Stimulated activated CD4-positive, alpha-beta T cell treated with anti-CD3 and anti-CD28 coated beads, Interleukin-1b, Interleukin-23, amount 100 ng/mL, for 24 hours (primary cell): ENCODE results near the gene MROH9.

Experiments
- DNase-seq, 4 experiments: peaks; one replicate each; pipeline ENCODE4 v3.0.0-alpha.2; 2020; ENCODE audit warnings: low read depth in 4 of 4, low spot score in 1 of 4

MROH9 gene

GRCh38 chr1:170967042-170967910 is 31.9 kb downstream of the MROH9 start:
- no peak for DNase-seq

GRCh38 chr1:170970256-170970655 is 34.9 kb downstream of the MROH9 start:
- DNase-seq: no peak

GRCh38 chr1:170978371-170978910 is 43.1 kb downstream of the MROH9 start:
- no peak for DNase-seq

- DNase-seq: no peak
Observed at GRCh38 chr1:170985406-170985805, 50.1 kb downstream of the MROH9 start.

GRCh38 chr1:170986901-170987300 is 51.6 kb downstream of the MROH9 start:
- DNase-seq: no peak

GRCh38 chr1:170987424-170987823 is 52.1 kb downstream of the MROH9 start:
- DNase-seq: no peak

- no peak for DNase-seq
Observed at GRCh38 chr1:170993151-170993550, 57.8 kb downstream of the MROH9 start.

- no peak for DNase-seq
Observed at GRCh38 chr1:170993717-170994116, 58.4 kb downstream of the MROH9 start.

GRCh38 chr1:171014880-171015279 is 79.5 kb downstream of the MROH9 start:
- DNase-seq: no peak

GRCh38 chr1:171017426-171017825 is 82.1 kb downstream of the MROH9 start:
- no peak for DNase-seq

GRCh38 chr1:171019971-171020370 is 84.6 kb downstream of the MROH9 start:
- no peak for DNase-seq

GRCh38 chr1:171032822-171033702 is 97.7 kb downstream of the MROH9 start:
- DNase-seq: no peak

- DNase-seq: no peak
Observed at GRCh38 chr1:171037626-171038025, 102.3 kb downstream of the MROH9 start.

GRCh38 chr1:171038284-171038683 is 103.0 kb downstream of the MROH9 start:
- DNase-seq: no peak

- no peak for DNase-seq
Observed at GRCh38 chr1:171048014-171048413, 112.7 kb downstream of the MROH9 start.

GRCh38 chr1:171052977-171053376 is 117.6 kb downstream of the MROH9 start:
- no peak for DNase-seq

GRCh38 chr1:171055966-171056643 is 120.8 kb downstream of the MROH9 start:
- DNase-seq: no peak

GRCh38 chr1:171061425-171062143 is 126.2 kb downstream of the MROH9 start:
- no peak for DNase-seq

- no peak for DNase-seq
Observed at GRCh38 chr1:171062902-171063301, 127.6 kb downstream of the MROH9 start.

GRCh38 chr1:171075041-171075440 is 139.7 kb downstream of the MROH9 start:
- DNase-seq: no peak
